Transverse colon (tissue), 4 donors: ENCODE results near the gene PJVK.

Experiments
- CTCF ChIP-seq, 5 experiments: fragments of 200-600 bp in 3 of 5; fragments of 450-650 bp in 2 of 5; sonication (generic) in 3 of 5; IDR thresholded peaks; 1 replicate in 2 of 5; 2 replicates in 3 of 5; pipeline ENCODE4 v1.5.1; 2016 to 2017; ENCODE audit warnings: antibody characterized with exemption in 5 of 5, inconsistent platforms in 3 of 5, mild to moderate bottlenecking in 2 of 5, moderate library complexity in 1 of 5
- EP300 ChIP-seq: sonication (generic); formaldehyde crosslinking; IDR thresholded peaks from one replicate; pipeline ENCODE4 v1.6.1; 2017; ENCODE audit warnings: antibody characterized with exemption, low read depth
- POLR2A ChIP-seq: fragments of 450-650 bp; IDR thresholded peaks from one replicate; pipeline ENCODE4 v1.6.1; 2016; ENCODE audit warnings: antibody characterized with exemption, mild to moderate bottlenecking, moderate library complexity
- POLR2AphosphoS5 ChIP-seq, 3 donors: sonication (generic); formaldehyde crosslinking; IDR thresholded peaks; one replicate each; pipeline ENCODE4 v1.6.1; 2016; ENCODE audit warnings: antibody characterized with exemption in 3 of 3

- TF ChIP-seq EP300: no peak
- TF ChIP-seq POLR2A: no peak
- no peak for TF ChIP-seq CTCF (IDR thresholded peaks at IDR 0.05)
- no peak for TF ChIP-seq POLR2AphosphoS5 (IDR thresholded peaks at IDR 0.05)
These were observed 40.4 kb downstream of the PJVK start for GRCh38 chr2:178491612-178492011.
